Mucosa of gallbladder (tissue), 1 donor: ENCODE results near the gene CTBP2. TPM values are rescaled to one million over a fixed set of nuclear protein-coding genes. Genes with fewer than 3 reads are reported as not detected.
A peak's percentile ranks its signal among the peaks of the same experiment; 100 is the strongest.
"Not testable (repeated sequence)": the region's sequence is repeated elsewhere in the genome, so short reads cannot be mapped to it uniquely, and the experiment has no call there.

ENCODE experiments used
- DNase-seq: peaks from one replicate; pipeline ENCODE4 v3.0.0-alpha.2; 2020; ENCODE audit warnings: low spot score
- total RNA-seq: library from RNA; stranded (reverse); gene quantifications from one replicate; pipeline ENCODE4 v1.2.1, GENCODE V29; 2021
- donor health status: DM: no; HTN: no; CAD: no.

Gene CTBP2
- total RNA-seq, 1 donor from 2014 or later, result 99.5 TPM

DNA sequence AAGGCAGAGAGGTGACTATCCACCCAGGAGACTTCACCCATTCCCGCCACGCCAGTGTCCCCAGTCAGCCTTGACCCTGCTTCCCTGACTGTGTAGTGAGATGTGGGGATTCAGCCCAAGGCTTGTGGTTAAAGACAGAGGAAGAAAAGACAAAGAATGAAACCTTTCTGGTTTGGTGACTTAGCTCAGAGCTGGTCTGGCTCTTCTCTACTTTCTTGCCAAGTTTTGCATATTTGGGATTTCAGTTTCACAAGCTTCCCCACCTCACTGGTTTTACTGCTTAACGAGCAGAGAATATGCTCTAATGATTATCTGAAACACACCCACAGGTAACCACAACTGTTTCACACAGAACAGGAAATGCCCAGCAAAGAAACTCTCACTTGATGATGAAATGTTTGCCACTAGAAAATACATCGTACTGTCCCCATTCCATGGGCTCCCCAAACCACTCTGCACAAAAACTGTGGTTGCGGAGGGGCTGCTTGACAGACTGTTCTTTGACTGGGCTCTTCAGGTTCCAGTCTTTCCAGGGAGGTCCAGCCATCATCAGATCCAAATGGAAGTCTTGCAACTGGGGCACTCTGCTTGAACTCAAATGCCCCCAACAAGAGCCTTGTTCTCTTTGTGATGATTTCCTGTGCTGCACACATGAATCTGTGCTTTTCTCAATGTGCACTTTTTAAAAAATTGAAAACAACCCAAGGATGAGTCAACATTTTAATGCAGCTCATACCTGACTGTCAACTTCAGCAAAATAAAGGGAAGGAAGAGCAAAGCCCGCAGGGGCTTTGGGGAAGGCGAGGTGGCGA lies 95.5 kb downstream of the CTBP2 start:
- peak; percentile 42 for DNase-seq

GRCh38 chr10:125063256-125063925 lies 97.0 kb downstream of the CTBP2 start:
- DNase-seq, result no peak

DNA sequence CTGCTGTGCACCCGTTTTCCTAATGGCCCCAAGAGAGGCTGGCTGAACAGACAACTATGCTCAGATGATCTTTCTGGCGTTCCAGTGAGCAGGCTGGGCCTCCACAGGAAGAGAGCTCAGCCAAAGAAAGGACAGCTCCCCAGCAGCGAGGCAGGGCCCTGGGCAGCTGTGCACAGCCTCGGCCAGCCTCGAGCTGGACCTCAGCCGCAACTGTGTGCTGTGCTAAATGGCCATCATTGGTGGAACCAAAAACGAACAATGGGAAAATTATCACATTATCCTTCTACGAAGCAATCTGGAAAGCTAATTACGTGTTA lies 97.5 kb downstream of the CTBP2 start:
- no peak for DNase-seq

- no peak for DNase-seq
Observed at GRCh38 chr10:125062227-125062913, 98.0 kb downstream of the CTBP2 start.

DNA sequence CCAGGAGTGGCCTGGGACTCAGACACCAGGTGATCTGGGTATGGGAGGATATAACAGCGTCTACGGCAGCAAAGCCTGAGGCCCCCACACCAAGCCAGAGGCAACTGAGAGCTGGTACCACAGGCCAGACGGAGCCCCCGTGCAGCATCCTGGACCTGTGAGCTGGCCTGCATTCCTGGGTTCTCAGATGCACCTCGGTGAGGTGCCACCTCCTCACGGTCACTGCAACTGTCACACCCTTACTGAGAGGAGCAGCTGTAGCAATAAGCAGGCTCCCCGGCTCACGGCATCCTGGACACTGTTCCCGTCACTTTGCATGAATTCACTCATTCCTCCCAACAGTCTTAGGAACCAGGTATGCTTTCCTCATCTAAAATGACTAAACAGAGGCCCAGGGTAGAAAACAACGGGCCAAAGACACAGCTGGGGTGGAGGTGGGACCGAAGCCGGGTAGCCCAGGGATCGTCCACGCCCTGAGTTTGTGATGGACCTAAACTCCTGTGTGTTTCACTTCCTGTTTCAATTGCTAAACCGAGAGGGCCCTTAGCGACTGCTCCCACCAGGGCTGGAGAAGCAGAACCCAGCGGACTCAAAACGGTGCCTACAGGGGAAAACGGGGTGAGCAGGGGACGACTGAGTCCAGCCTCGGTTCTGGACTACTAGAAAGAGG lies 98.7 kb downstream of the CTBP2 start:
- DNase-seq, result no peak

- DNase-seq, result peak; percentile 84
Observed at GRCh38 chr10:125060826-125061556, 99.4 kb downstream of the CTBP2 start.

- DNase-seq, result no peak
Observed at GRCh38 chr10:125060482-125060825, 99.9 kb downstream of the CTBP2 start.

GRCh38 chr10:125060026-125060425 lies 100.3 kb downstream of the CTBP2 start:
- DNase-seq, result no peak

DNA sequence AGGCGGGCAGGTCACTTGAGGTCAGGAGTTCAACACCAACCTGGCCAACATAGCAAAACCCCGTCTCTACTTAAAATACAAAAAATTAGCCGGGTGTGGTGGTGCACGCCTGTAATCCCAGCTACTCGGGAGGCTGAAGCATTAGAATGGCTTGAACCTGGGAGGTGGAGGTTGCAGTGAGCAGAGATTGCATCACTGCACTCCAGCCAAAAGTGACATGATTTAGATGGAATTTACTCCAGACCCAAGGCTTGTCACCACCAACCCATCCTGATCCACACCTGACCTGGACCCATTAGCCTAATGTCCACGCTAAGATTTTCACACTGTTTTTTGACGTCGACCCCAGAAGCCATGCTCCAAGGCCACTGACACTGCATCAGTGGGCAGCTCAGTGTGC lies 101.0 kb downstream of the CTBP2 start:
- not testable (repeated sequence) for DNase-seq

GRCh38 chr10:125057158-125058001 lies 103.0 kb downstream of the CTBP2 start:
- peak; percentile 69 for DNase-seq

GRCh38 chr10:125056161-125057132 lies 103.9 kb downstream of the CTBP2 start:
- DNase-seq, result no peak

- no peak for DNase-seq
Observed at GRCh38 chr10:125055446-125055845, 104.9 kb downstream of the CTBP2 start.

GRCh38 chr10:125054669-125055268 lies 105.6 kb downstream of the CTBP2 start:
- no peak for DNase-seq

DNA sequence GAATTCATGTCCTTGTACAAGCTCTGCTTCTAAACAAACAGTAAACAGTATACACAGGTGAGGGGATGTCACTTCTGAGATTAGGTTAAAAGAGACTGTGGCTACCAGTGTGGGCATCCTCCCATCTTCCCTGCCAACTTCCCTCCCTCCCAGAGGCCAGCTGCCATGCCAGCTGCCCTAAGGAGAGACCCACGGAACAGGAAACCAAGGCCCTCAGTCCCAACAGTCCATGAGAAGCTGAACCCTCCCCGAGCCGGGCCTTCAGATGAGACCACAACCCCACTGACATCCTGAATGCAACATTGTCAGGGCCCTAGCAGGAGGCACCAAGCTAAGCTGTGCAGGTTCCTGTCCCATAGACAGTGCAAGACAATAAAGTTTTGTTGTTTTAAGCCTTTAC lies 106.1 kb downstream of the CTBP2 start:
- no peak for DNase-seq

DNA sequence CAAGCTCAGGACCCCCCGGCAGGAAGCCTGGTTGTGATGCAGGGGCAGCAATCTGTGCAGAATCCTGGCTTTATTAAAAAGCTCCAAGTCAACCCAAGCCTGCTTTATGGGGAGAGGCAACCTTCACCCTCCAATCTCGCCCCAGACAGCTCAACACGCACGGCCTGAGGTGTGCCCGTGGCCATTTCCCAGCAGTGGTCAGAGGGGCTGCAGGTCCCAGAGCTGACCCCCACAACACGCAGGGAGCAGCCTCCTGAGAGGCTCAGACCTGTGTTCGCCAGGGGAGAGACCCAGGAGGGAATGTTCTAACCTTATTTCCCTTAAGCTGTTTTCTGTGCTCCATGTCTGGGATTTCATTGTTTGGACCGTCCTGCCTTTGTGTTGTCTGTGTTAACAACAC lies 108.2 kb downstream of the CTBP2 start:
- DNase-seq, result no peak

DNA sequence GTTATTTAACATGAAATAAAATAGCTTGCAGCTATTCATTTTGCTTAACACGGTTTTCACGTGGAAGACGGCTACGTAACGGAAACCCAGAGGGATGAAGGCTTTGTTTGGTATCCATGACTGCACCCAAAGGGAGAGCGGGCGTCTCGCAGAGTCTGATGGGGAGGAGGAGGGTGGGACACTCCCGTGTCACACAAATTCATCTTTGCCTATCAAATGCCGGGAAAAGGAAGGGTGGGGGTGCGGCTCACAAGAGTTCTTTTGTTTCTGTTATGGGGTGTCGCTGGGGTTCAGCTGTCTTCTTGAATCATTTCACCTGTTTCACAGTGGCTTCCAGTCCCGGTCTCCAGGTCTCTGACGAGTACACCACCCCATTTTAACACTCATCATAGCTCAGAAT lies 110.0 kb downstream of the CTBP2 start:
- DNase-seq, result no peak

DNA sequence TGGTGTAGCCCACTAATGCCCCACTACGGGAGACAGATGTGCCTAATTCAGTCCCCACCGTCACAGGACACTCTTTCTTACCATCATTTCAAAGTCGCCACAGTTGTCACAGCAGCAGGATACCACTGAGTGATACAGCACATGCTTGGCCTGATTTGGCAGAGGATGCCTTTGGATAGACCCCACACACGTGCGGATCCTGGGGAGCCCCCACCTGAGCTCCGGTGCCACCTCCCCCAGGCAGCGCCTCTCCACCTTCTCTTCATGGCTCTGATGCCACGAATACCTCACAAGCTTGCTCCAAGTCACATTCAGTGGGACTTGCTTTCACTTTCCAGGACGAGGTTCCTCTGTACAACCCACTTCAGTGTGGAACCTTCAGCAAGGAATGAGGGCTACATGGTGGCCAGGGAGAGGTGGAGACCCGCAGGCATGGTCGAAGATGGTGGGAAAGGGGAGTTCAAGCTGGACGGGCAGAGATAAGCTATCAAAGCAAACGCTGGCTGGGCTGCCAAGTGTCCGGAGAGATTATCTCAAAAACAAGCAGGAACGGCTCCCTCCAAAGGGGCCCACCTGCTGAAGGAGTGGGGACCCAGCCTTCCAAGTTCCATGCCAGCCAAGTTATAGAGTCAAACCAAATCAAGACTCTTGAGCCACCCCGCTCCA lies 111.0 kb downstream of the CTBP2 start:
- DNase-seq, result no peak

GRCh38 chr10:125048094-125048864 lies 112.1 kb downstream of the CTBP2 start:
- DNase-seq, result peak; percentile 84
